NCI-H2081 (cell line): ENCODE results near the gene GAREM2.
"Not testable (repeated sequence)": the region's sequence is repeated elsewhere in the genome, so short reads cannot be mapped to it uniquely, and the experiment has no call there.

ENCODE experiments used
- DNase-seq, 2 experiments: peaks; one replicate each; lab custom pipeline; 2025; lab: John Stamatoyannopoulos, UW

Gene GAREM2

GRCh38 chr2:26172871-26173775, at the start of gene GAREM2:
GAREM2 (plus strand) TSS chr2:26173088; CDS start chr2:26173221, 133 bp downstream.
- DNase-seq, result no peak

- no peak for DNase-seq
Measured at GRCh38 chr2:26123426-26123825, 49.5 kb upstream of the GAREM2 start.

- DNase-seq, result no peak
Measured at GRCh38 chr2:26126074-26126473, 46.8 kb upstream of the GAREM2 start.

GRCh38 chr2:26128176-26128575, 44.7 kb upstream of the GAREM2 start:
- DNase-seq, result no peak

GRCh38 chr2:26130763-26131162, 42.1 kb upstream of the GAREM2 start:
- DNase-seq, result no peak

- no peak for DNase-seq
Measured at GRCh38 chr2:26136451-26136850, 36.4 kb upstream of the GAREM2 start.

- DNase-seq, result no peak
Measured at GRCh38 chr2:26139269-26140183, 33.4 kb upstream of the GAREM2 start.

- no peak for DNase-seq
Measured at GRCh38 chr2:26141145-26141769, 31.6 kb upstream of the GAREM2 start.

GRCh38 chr2:26144031-26144430, 28.9 kb upstream of the GAREM2 start:
- DNase-seq, result peak in 1 of 2 experiments; percentile 17

GRCh38 chr2:26144953-26145680, 27.8 kb upstream of the GAREM2 start:
- peak; percentile 70 to 77 for DNase-seq

GRCh38 chr2:26148501-26148900, 24.4 kb upstream of the GAREM2 start:
- DNase-seq, result no peak

- no peak for DNase-seq
Measured at GRCh38 chr2:26150243-26150642, 22.6 kb upstream of the GAREM2 start.

- DNase-seq, result no peak
Measured at GRCh38 chr2:26157580-26157979, 15.3 kb upstream of the GAREM2 start.

GRCh38 chr2:26161926-26162325, 11.0 kb upstream of the GAREM2 start:
- DNase-seq, result no peak

- DNase-seq, result no peak
Measured at GRCh38 chr2:26162963-26163362, 9.9 kb upstream of the GAREM2 start.

- DNase-seq, result no peak
Measured at GRCh38 chr2:26164231-26164630, 8.7 kb upstream of the GAREM2 start.

- no peak for DNase-seq
Measured at GRCh38 chr2:26164641-26165211, 8.2 kb upstream of the GAREM2 start.

GRCh38 chr2:26165403-26165802, 7.5 kb upstream of the GAREM2 start:
- DNase-seq, result no peak

- DNase-seq, result not testable (repeated sequence)
Measured at GRCh38 chr2:26166541-26166940, 6.3 kb upstream of the GAREM2 start.

- no peak for DNase-seq
Measured at GRCh38 chr2:26168785-26169184, 4.1 kb upstream of the GAREM2 start.

- no peak for DNase-seq
Measured at GRCh38 chr2:26169226-26169625, 3.7 kb upstream of the GAREM2 start.
